AG08396 (cell line): ENCODE measurements around the gene TMEM170A.
"Not testable (repeated sequence)": the region's sequence is repeated elsewhere in the genome, so short reads cannot be mapped to it uniquely, and the experiment has no call there.

Source experiments
- DNase-seq: peaks from one replicate; pipeline ENCODE4 v3.0.0; 2012; ENCODE audit warnings: low spot score, mixed read lengths

Gene TMEM170A

GRCh38 chr16:75481475-75481874, 17.0 kb upstream of the TMEM170A start:
- no peak for DNase-seq

DNA sequence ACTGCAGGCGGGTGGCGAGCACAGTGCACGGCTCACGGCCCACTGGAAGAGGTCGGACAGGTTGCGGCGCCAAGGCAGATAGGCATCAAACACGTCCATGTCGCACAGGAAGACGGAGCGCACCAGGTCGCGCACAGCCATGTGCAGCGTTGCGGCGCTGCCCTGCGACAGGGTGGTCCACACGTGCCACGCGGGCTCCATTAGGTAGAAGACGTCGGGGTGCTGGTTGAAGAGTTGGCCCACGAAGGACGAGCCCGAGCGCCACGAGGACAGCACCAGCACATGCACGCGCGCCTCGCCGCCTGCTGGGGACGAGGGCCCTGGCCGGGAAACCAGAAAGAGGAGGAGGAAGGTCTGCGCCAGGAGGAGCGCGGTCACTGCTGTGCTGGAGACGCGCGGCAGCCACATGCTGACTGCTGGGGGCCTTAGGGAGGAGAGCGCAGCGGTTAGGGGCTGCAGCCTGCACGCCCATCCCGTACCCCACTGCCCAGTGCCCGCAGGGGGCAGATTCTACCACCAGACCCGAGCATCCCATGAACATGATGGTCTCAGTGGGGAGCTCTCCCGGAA, 15.0 kb upstream of the TMEM170A start:
- DNase-seq = no peak

DNA sequence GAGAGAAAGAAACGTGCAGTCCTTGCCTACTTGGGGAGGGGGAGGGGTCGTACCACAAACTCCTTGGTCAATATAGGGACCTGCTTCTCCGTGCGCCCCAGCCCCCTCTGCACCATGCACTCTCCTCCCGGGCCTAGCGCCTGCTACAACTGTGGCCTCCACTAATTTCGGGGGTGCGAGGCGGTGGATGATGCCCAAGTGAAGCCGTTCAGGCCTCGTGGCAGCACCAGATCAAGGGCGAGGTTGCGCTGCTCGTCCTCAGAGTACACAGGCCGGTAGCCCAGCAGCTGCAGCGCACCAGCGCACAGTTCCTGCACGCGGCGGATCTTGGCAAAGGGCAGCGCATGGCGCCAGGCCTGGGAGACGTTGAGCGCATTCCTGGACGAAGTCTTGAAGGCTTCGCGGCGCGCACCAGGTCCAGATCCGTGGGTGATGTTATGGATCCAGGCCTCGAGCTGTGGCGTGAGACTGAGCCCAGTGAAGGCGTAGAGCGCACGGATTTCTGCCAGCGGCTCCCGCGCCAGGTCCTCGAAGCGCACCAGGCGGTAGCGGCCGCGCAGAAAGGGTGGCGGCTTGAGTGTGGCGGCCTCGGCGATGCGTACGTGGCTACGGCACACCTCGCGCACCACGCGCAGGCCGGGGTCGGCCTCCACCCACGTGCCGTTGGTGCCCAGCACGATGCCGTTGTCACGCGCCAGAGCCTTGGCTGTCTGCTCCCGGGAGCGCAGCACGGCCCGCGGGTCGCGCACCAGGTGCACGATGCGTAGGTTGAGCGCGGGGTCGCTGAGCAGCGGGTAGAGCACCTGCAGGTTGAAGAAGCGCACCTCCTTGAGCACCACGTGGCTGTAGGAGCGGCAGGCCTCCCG, 14.2 kb upstream of the TMEM170A start:
- no peak for DNase-seq

DNA sequence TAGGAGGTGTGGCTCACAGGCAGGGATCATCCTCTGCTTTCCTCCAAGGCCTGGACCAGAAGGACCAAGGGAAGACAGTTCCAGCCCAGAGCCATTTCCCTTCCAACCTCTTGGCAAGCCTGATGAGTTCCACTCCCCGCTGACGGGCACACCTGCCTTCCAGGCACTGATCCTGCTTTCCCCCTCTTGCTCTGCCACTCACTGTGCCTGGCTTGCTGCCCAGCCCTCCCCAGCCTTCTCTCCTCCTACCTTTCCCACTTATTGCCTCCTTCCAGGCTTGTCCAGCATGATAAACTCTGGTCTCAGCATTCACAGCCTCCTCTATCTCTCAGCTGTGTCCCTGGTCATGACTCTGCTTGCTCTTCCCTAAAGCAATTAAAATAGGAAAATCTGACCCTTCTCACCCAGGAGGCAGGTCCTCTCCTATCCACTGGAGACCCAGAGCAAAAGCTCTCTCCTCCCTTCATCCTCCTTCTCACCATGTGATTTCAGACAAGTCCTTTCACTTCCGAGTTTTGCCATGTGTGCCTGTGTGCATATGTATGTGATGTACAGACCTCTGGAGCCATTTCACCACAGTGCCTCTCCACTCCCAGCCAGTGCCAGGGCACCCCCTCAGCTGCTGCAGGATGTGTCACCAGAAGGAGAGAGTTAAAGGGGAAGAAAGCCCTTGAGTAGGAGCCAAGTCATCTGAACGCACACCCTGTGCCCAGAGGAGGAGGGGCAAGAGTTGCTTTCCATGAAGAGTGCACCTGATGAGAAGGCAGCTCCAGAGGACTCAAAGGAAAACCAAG, 13.4 kb upstream of the TMEM170A start:
- DNase-seq = no peak

- DNase-seq = no peak
Measured at GRCh38 chr16:75476817-75477216, 12.3 kb upstream of the TMEM170A start.

- DNase-seq = no peak
Measured at GRCh38 chr16:75475420-75475847, 10.9 kb upstream of the TMEM170A start.

DNA sequence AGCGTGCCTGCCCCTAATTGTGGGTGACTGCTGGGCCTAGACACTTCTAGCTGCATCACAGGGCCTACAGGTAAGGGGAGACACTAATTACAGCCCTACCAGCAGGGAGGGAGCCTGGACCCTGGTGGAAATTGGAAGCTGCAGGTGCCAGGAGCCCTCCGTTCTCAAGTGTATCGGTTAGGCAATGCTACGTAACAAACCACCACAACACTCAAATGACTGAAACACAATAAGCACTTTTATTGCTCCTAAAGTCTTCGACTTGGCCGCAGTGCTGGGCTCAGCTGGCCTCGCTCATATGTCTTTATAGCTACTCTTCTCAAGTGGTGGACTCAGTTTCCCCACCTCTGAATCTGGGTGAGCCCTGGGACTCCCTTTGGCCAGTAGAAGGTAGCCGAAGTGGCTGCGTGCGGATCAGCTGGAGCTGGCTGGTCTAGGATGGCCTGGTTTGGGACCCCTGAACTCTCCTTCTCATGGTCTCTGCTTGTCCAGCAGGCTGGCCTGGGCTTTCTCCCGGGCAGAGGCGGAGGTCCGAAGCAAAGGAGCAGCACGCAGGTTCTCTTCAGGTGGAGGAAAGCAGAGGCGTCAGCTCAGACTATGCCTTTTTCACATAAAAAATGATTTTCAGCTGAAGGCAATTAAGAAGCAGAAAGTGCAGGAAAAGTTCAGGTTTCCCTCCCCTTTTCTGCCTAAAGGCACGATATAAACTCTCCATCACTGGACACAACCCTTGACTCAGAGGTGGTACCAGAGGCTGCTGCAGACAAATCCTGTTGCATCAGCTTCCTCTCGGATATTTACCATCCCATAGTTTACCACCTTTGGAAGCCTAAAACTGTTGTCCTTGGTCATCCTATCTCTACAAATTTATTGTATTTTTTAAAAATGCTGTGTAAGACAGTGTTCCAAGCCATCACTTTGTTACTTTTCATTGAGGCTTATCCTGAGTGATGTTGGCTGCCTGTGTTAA, 8.7 kb upstream of the TMEM170A start:
- no peak for DNase-seq

DNA sequence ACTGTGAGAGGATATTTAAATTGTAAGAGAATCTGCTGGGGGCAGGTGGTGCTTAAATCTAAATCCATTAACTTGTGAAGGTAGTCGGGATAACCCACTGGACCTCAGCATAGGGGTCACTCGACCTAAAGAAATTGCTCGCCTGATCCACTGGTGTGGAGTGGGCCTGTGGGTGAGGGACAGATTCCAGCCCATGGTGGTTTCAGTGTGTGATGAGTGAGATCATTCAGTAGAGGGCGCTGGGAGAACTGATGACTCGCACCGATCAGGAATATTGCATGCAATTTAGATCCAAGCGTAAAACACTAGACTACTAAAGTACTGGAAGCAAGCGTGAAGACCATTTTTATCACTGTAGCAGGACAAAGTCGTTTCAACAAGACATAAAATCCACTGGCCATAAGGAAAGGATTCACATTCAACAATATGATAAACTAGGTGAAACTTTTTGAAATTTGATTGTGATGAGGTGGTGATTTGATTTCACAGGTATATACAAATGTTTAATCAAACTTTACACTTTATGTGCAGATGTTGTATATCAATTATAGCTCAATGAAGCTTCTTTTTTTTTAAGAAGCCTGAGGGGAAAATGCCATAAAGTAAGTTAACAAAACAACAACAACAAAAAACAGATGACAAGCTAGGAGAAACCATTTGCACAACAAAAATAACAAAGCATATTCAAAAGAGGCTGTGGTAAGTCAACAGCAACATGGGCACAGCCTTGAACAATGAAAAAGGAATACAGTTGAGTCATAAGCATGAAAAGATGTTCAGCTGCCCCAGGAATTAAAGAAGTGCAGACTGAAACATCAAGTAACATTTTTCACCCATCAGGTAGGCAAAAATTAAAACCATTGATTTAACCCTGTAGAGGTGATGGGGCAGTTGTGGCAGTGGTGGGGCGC, 7.5 kb upstream of the TMEM170A start:
- DNase-seq = peak; percentile 88

GRCh38 chr16:75466760-75467159, 2.3 kb upstream of the TMEM170A start:
- DNase-seq = no peak

- DNase-seq = not testable (repeated sequence)
Measured at GRCh38 chr16:75463389-75464121, 934 bp downstream of the TMEM170A start.

DNA sequence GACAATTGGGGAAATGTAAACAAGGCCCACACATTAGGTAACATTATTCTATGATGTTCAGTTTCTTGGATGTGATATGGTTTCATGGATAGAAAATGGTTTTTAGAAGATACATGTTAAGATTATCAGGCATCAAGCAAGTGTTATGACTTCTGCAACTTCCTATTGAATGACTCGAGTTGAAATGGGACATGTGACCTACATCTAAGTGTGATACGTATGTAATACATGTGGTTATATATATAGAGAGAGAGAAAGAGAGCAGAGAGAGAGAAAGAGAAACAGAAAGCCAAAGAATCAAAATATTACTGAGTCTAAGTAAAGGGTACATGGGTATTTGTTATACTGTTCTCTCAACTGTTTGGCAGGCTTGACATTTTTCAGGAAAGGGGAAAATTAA, 1.7 kb downstream of the TMEM170A start:
- no peak for DNase-seq

DNA sequence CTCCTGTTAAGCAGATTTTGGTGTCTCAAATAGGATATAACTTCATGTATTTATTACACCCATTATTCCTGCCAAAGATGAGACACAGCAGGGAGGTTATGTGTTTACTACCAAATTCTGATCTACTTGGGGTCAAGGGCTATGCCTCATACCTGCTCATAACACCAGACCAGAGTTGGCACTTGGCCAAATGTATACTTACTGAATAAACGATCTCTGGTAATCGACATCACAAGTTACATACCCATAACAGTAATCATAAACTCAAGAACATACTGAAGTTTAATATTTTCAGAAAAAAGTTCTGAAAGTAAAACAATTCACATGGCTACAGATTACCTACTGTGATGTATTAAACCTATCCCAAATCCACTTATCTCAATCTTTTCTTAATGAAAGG, 2.9 kb downstream of the TMEM170A start:
- DNase-seq = no peak

GRCh38 chr16:75460446-75460845, 4.0 kb downstream of the TMEM170A start:
- no peak for DNase-seq

DNA sequence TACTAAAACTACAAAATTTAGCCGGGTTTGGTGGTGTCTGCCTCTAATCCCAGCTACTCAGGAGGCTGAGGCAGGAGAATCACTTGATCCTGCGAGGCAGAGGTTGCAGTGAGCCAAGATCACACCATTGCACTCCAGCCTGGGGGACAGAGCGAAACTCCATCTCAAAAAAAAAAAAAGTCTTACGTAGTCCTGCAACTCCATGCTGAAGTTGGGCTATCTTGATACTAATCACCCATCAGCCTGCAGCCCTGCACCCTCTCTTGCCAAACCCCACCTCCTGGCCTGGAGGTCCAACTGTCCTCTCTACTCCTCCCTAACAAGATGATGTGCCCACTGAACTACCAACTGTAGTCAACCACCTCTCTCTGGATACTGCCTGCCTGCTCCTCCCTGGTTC, 4.8 kb downstream of the TMEM170A start:
- no peak for DNase-seq

DNA sequence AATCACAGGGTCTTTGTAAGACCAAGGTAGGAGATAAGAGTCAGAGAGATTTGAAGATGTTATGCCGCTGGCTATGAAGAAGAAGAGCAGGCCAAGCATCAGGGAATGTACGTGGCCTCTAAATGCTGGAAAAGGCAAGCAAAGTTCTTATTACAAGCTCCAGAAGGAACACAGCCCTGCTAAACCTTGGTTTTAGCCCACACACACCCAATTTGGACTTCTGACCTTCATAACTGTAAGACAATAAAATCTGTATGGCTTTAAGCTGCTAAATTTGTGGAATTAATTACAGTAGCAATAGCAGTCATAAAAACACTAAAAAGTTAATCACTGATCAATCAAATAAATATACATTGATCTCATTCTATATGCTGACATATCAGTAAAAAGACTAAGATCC, 6.0 kb downstream of the TMEM170A start:
- DNase-seq = no peak

DNA sequence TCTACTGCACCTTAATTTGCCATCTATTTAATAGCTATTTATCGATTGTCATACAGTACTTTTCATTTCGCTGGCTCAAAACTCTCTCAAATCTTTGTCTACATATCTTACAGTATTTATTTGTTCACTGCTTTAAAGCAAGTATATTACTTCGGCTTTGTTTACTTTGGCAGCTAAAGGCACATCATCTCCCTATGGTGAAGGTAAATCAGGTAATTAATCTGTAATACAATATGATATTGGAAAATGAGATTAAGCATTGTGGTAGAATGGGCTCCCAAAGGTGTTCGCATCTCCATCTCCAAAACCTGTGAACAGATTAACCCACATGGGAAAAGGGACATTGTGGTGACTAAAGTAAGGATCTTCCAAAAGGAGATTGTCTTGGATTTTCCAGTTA, 6.5 kb downstream of the TMEM170A start:
- DNase-seq = no peak

- no peak for DNase-seq
Measured at GRCh38 chr16:75457485-75458021, 6.9 kb downstream of the TMEM170A start.

- DNase-seq = no peak
Measured at GRCh38 chr16:75456971-75457370, 7.5 kb downstream of the TMEM170A start.

- not testable (repeated sequence) for DNase-seq
Measured at GRCh38 chr16:75456486-75456885, 8.0 kb downstream of the TMEM170A start.

DNA sequence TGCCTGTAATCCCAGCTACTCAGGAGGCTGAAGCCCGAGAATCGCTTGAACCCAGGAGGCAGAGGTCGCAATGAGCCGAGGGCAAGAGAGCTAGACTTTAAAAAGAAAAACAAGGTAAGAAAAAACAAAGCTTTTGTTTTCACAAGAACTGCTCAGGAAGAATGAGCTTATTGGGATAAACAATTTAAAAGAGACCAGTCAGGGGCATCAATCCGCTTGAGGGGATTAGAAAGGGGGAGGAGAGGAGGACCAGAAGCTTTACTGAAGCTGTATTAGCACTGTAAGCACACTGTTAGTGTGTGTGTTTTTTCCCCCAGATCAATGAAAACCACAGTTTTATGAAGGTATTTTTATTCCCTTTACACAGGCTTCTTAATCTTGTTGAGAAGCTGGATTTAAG, 8.8 kb downstream of the TMEM170A start:
- DNase-seq = no peak
